ENCODE results near the gene COBL. TPM values are rescaled to one million over a fixed set of nuclear protein-coding genes. Genes with fewer than 3 reads are reported as not detected.

Gene COBL
- total RNA-seq, 2 experiments from 2014 or later = not detected

GRCh38 chr7:51260516-51260915 lies 56.1 kb downstream of the COBL start:
- CTCF ChIA-PET = interaction anchor here (0.9 kb wide), 1 partner anchor 13 kb away, joined by 3 read pairs; no protein-coding TSS in a partner anchor
- POLR2A ChIA-PET = no interaction called here
- Mint-ChIP-seq H3K36me3 (ENCODE audit: low read depth) (no peaks in the 10 kb centered on the region), H3K27ac (no peak overlapping the region), H3K4me3 (no peak overlapping the region), H3K27me3 (peaks cover 6% of the 10 kb centered on the region), H3K4me1 (peaks cover 13% of the 10 kb centered on the region), H3K9me3 (no peaks in the 10 kb centered on the region)
- DNase-seq = no peak

GRCh38 chr7:51259766-51260165 lies 56.8 kb downstream of the COBL start:
- Mint-ChIP-seq H3K4me3 (no peak overlapping the region), H3K9me3 (no peaks in the 10 kb centered on the region), H3K36me3 (ENCODE audit: low read depth) (no peaks in the 10 kb centered on the region), H3K27me3 (peaks cover 6% of the 10 kb centered on the region), H3K4me1 (peaks cover 13% of the 10 kb centered on the region), H3K27ac (no peak overlapping the region)
- POLR2A ChIA-PET = no interaction called here
- CTCF ChIA-PET = interaction anchor here (0.9 kb wide), 1 partner anchor 14 kb away, joined by 3 read pairs; no protein-coding TSS in a partner anchor
- no peak for DNase-seq

GRCh38 chr7:51256916-51257315 lies 59.7 kb downstream of the COBL start:
- peaks cover 6% of the 10 kb centered on the region for H3K27me3 Mint-ChIP-seq
- H3K9me3 Mint-ChIP-seq = no peaks in the 10 kb centered on the region
- POLR2A ChIA-PET = no interaction called here
- H3K27ac Mint-ChIP-seq = no peak overlapping the region
- H3K4me3 Mint-ChIP-seq = no peak overlapping the region
- no peak for DNase-seq
- H3K36me3 Mint-ChIP-seq (ENCODE audit: low read depth) = no peaks in the 10 kb centered on the region
- CTCF ChIA-PET = no interaction called here
- peaks cover under 1% of the 10 kb centered on the region for H3K4me1 Mint-ChIP-seq

- no peaks in the 10 kb centered on the region for H3K4me1 Mint-ChIP-seq
- H3K36me3 Mint-ChIP-seq (ENCODE audit: low read depth) = no peaks in the 10 kb centered on the region
- no peak overlapping the region for H3K27ac Mint-ChIP-seq
- peaks cover 6% of the 10 kb centered on the region for H3K27me3 Mint-ChIP-seq
- ChIA-PET CTCF (no interaction called here), POLR2A (no interaction called here)
- H3K9me3 Mint-ChIP-seq = no peaks in the 10 kb centered on the region
- DNase-seq = no peak
- H3K4me3 Mint-ChIP-seq = no peak overlapping the region
These were observed 60.3 kb downstream of the COBL start for GRCh38 chr7:51256209-51256781.

GRCh38 chr7:51255536-51256208 lies 60.9 kb downstream of the COBL start:
- no peak for DNase-seq
- H3K27ac Mint-ChIP-seq = no peak overlapping the region
- no peaks in the 10 kb centered on the region for H3K4me1 Mint-ChIP-seq
- CTCF ChIA-PET = no interaction called here
- H3K27me3 Mint-ChIP-seq = peaks cover 6% of the 10 kb centered on the region
- H3K36me3 Mint-ChIP-seq (ENCODE audit: low read depth) = no peaks in the 10 kb centered on the region
- POLR2A ChIA-PET = no interaction called here
- H3K4me3 Mint-ChIP-seq = no peak overlapping the region
- no peaks in the 10 kb centered on the region for H3K9me3 Mint-ChIP-seq

- CTCF ChIA-PET = no interaction called here
- H3K9me3 Mint-ChIP-seq = no peaks in the 10 kb centered on the region
- no peaks in the 10 kb centered on the region for H3K4me1 Mint-ChIP-seq
- no peak for DNase-seq
- POLR2A ChIA-PET = no interaction called here
- H3K27ac Mint-ChIP-seq = no peak overlapping the region
- H3K36me3 Mint-ChIP-seq (ENCODE audit: low read depth) = no peaks in the 10 kb centered on the region
- H3K27me3 Mint-ChIP-seq = peaks cover 6% of the 10 kb centered on the region
- no peak overlapping the region for H3K4me3 Mint-ChIP-seq
These were observed 61.6 kb downstream of the COBL start for GRCh38 chr7:51255036-51255435.

- H3K4me3 Mint-ChIP-seq = no peak overlapping the region
These were observed 63.5 kb downstream of the COBL start for GRCh38 chr7:51253157-51253556.

GRCh38 chr7:51251290-51251689 lies 65.3 kb downstream of the COBL start:
- H3K4me1 Mint-ChIP-seq = no peaks in the 10 kb centered on the region
- no peaks in the 10 kb centered on the region for H3K9me3 Mint-ChIP-seq
- CTCF ChIA-PET = interaction anchor here (0.5 kb wide), 1 partner anchor 327 kb away, joined by 5 read pairs; no protein-coding TSS in a partner anchor

More at GRCh38 chr7:51253157-51253556, 63.5 kb downstream of the COBL start:
- Mint-ChIP-seq H3K27me3 (peaks cover 5% of the 10 kb centered on the region), H3K4me1 (no peaks in the 10 kb centered on the region), H3K9me3 (no peaks in the 10 kb centered on the region), H3K27ac (no peak overlapping the region), H3K36me3 (ENCODE audit: low read depth) (no peaks in the 10 kb centered on the region)
- CTCF ChIA-PET = no interaction called here
- DNase-seq = no peak
- POLR2A ChIA-PET = no interaction called here

GRCh38 chr7:51250512-51250911 lies 66.1 kb downstream of the COBL start:
- CTCF ChIA-PET = no interaction called here

More at GRCh38 chr7:51251290-51251689, 65.3 kb downstream of the COBL start:
- no peak for DNase-seq
- no peak overlapping the region for H3K4me3 Mint-ChIP-seq
- no peak overlapping the region for H3K27ac Mint-ChIP-seq
- POLR2A ChIA-PET = no interaction called here
- no peaks in the 10 kb centered on the region for H3K36me3 Mint-ChIP-seq (ENCODE audit: low read depth)
- H3K27me3 Mint-ChIP-seq = peaks cover 4% of the 10 kb centered on the region

GRCh38 chr7:51249991-51250390 lies 66.6 kb downstream of the COBL start:
- Mint-ChIP-seq H3K27me3 (peaks cover 4% of the 10 kb centered on the region), H3K4me1 (no peaks in the 10 kb centered on the region), H3K9me3 (no peaks in the 10 kb centered on the region), H3K27ac (no peak overlapping the region), H3K36me3 (ENCODE audit: low read depth) (no peaks in the 10 kb centered on the region), H3K4me3 (no peak overlapping the region)
- ChIA-PET CTCF (interaction anchor here (0.6 kb wide), 1 partner anchor 371 kb away, joined by 3 read pairs; no protein-coding TSS in a partner anchor), POLR2A (no interaction called here)
- no peak for DNase-seq

More at GRCh38 chr7:51250512-51250911, 66.1 kb downstream of the COBL start:
- peaks cover 4% of the 10 kb centered on the region for H3K27me3 Mint-ChIP-seq
- no peaks in the 10 kb centered on the region for H3K9me3 Mint-ChIP-seq
- POLR2A ChIA-PET = no interaction called here
- H3K27ac Mint-ChIP-seq = no peak overlapping the region
- H3K4me1 Mint-ChIP-seq = no peaks in the 10 kb centered on the region
- H3K4me3 Mint-ChIP-seq = no peak overlapping the region
- no peak for DNase-seq
- H3K36me3 Mint-ChIP-seq (ENCODE audit: low read depth) = no peaks in the 10 kb centered on the region

GRCh38 chr7:51249187-51249945 lies 67.2 kb downstream of the COBL start:
- Mint-ChIP-seq H3K4me3 (no peak overlapping the region), H3K36me3 (ENCODE audit: low read depth) (no peaks in the 10 kb centered on the region), H3K4me1 (no peaks in the 10 kb centered on the region), H3K9me3 (no peaks in the 10 kb centered on the region), H3K27ac (no peak overlapping the region), H3K27me3 (peaks cover 4% of the 10 kb centered on the region)
- ChIA-PET CTCF (interaction anchor here (0.6 kb wide), 1 partner anchor 370 kb away, joined by 3 read pairs; no protein-coding TSS in a partner anchor), POLR2A (no interaction called here)
- no peak for DNase-seq

- DNase-seq = no peak
- ChIA-PET CTCF (no interaction called here), POLR2A (no interaction called here)
- peaks cover 4% of the 10 kb centered on the region for H3K27me3 Mint-ChIP-seq
- no peak overlapping the region for H3K27ac Mint-ChIP-seq
- no peak overlapping the region for H3K4me3 Mint-ChIP-seq
- no peaks in the 10 kb centered on the region for H3K9me3 Mint-ChIP-seq
- no peaks in the 10 kb centered on the region for H3K4me1 Mint-ChIP-seq
- H3K36me3 Mint-ChIP-seq (ENCODE audit: low read depth) = no peaks in the 10 kb centered on the region
These were observed 70.1 kb downstream of the COBL start for GRCh38 chr7:51246258-51247245.
